Liver (tissue), 3 donors: ENCODE data around the gene PRKAB1.

ENCODE experiments used
- EGR1 ChIP-seq, 2 donors: IDR thresholded peaks; 2 replicates each; pipeline ENCODE4 v1.6.1; 2016 to 2018; ENCODE audit warnings: antibody characterized with exemption in 2 of 2, low read depth in 2 of 2
- FOXA1 ChIP-seq: IDR thresholded peaks from 2 replicates; pipeline ENCODE4 v1.6.1; 2016; ENCODE audit warnings: antibody characterized with exemption
- GABPA ChIP-seq, 2 donors: IDR thresholded peaks in 1 of 2; conservative IDR thresholded peaks in 1 of 2; 2 replicates each; pipeline ENCODE4 v1.6.1; 2016; ENCODE audit warnings: antibody characterized with exemption in 2 of 2, mild to moderate bottlenecking in 1 of 2, moderate library complexity in 1 of 2
- TF ChIP-seq, protein P1 (sequence below): fragments of 150-350 bp; IDR thresholded peaks from 2 replicates; pipeline ENCODE4 v1.5.1; 2017; ENCODE audit warnings: improper control_type of control experiment, low read depth, low read length; ENCODE audit not compliant: missing input control
- TF ChIP-seq, protein P2 (sequence below): IDR thresholded peaks from 2 replicates; pipeline ENCODE4 v1.6.1; 2016; ENCODE audit warnings: antibody characterized with exemption
- donor health status: healthy.
- donor health status: healthy.

DNA sequence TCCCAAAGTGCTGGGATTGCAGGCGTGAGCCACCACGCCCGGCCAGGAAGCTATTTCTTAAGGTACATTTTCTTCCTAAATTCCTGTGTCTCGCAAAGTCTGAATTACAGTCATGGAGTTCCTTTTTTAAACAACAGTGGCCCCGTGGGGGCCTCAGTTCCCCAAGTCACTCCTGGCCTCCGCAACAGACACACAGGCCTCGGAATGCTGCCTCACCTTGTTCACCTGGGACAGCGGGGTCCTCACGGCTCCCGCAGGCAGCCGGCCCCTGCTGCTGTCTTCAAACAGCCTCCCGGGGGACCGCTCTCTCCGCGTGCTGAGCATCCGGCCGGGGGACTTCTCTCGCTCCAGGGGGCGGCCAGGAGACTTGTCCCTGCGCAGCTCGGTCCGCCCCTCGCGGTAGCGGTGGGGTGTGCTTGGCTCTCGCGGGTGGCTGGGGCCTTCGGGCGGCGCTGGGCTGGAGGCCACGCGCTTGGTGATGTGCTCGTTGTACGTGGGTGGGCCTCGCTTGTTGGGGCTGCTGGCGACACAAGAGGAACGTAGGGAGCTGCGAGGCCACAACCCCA, 22.1 kb downstream of the PRKAB1 start:
- TF ChIP-seq, protein P1, sequence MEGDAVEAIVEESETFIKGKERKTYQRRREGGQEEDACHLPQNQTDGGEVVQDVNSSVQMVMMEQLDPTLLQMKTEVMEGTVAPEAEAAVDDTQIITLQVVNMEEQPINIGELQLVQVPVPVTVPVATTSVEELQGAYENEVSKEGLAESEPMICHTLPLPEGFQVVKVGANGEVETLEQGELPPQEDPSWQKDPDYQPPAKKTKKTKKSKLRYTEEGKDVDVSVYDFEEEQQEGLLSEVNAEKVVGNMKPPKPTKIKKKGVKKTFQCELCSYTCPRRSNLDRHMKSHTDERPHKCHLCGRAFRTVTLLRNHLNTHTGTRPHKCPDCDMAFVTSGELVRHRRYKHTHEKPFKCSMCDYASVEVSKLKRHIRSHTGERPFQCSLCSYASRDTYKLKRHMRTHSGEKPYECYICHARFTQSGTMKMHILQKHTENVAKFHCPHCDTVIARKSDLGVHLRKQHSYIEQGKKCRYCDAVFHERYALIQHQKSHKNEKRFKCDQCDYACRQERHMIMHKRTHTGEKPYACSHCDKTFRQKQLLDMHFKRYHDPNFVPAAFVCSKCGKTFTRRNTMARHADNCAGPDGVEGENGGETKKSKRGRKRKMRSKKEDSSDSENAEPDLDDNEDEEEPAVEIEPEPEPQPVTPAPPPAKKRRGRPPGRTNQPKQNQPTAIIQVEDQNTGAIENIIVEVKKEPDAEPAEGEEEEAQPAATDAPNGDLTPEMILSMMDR: no peak
- TF ChIP-seq FOXA1 (no peak), EGR1 (IDR thresholded peaks at IDR 0.05; ENCODE audit: low read depth in 2 of 2) (no peak), GABPA (IDR thresholded peaks at IDR 0.05 in 1 of 2, conservative IDR thresholded peaks at IDR 0.05 in 1 of 2) (no peak)
- TF ChIP-seq, protein P2, sequence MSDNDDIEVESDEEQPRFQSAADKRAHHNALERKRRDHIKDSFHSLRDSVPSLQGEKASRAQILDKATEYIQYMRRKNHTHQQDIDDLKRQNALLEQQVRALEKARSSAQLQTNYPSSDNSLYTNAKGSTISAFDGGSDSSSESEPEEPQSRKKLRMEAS: no peak
